ENCODE measurements around the gene C6orf89.

Gene C6orf89

GRCh38 chr6:36847152-36847551 lies 38.6 kb upstream of the C6orf89 start:
- H3K4me3 ChIP-seq (ENCODE audit: low read depth, low read length) = no peak overlapping the region
- DNase-seq (ENCODE audit: low read depth) = no peak
- TF ChIP-seq CTCF (conservative IDR thresholded peaks at IDR 0.05; ENCODE audit: low read depth, low read length) = no peak

- no peak overlapping the region for H3K4me3 ChIP-seq (ENCODE audit: low read depth, low read length)
These were observed 37.8 kb upstream of the C6orf89 start for GRCh38 chr6:36847991-36848390.

GRCh38 chr6:36848658-36849441 lies 36.9 kb upstream of the C6orf89 start:
- TF ChIP-seq CTCF (conservative IDR thresholded peaks at IDR 0.05; ENCODE audit: low read depth, low read length) = no peak
- H3K4me3 ChIP-seq (ENCODE audit: low read depth, low read length) = no peak overlapping the region
- no peak for DNase-seq (ENCODE audit: low read depth)

More at GRCh38 chr6:36847991-36848390, 37.8 kb upstream of the C6orf89 start:
- no peak for TF ChIP-seq CTCF (conservative IDR thresholded peaks at IDR 0.05; ENCODE audit: low read depth, low read length)
- DNase-seq (ENCODE audit: low read depth) = no peak

- H3K4me3 ChIP-seq (ENCODE audit: low read depth, low read length) = no peak overlapping the region
- no peak for DNase-seq (ENCODE audit: low read depth)
- TF ChIP-seq CTCF (conservative IDR thresholded peaks at IDR 0.05; ENCODE audit: low read depth, low read length) = no peak
These were observed 35.7 kb upstream of the C6orf89 start for GRCh38 chr6:36850021-36850420.

GRCh38 chr6:36851149-36851614 lies 34.6 kb upstream of the C6orf89 start:
- no peak overlapping the region for H3K4me3 ChIP-seq (ENCODE audit: low read depth, low read length)
- peak; percentile 88 for DNase-seq (ENCODE audit: low read depth)
- TF ChIP-seq CTCF (conservative IDR thresholded peaks at IDR 0.05; ENCODE audit: low read depth, low read length) = peak; percentile 84

GRCh38 chr6:36851626-36852025 lies 34.1 kb upstream of the C6orf89 start:
- DNase-seq (ENCODE audit: low read depth) = no peak
- H3K4me3 ChIP-seq (ENCODE audit: low read depth, low read length) = no peak overlapping the region
- no peak for TF ChIP-seq CTCF (conservative IDR thresholded peaks at IDR 0.05; ENCODE audit: low read depth, low read length)
